Central memory CD8-positive, alpha-beta T cell (primary cell): ENCODE measurements around the gene SEC23A.
A peak's percentile ranks its signal among the peaks of the same experiment; 100 is the strongest.
"Not testable (repeated sequence)": the region's sequence is repeated elsewhere in the genome, so short reads cannot be mapped to it uniquely, and the experiment has no call there.

Source experiments
- ATAC-seq: fragments of 150-1000 bp; cut with Tn5 transposase; replicated peaks from 2 replicates; pipeline ENCODE4 v1.10.0; 2022; ENCODE audit warnings: mild to moderate bottlenecking, moderate FRiP score, moderate number of reproducible peaks; ENCODE audit not compliant: poor library complexity, severe bottlenecking; ENCODE audit errors: extremely low read depth
- DNase-seq, 2 donors: peaks; one replicate each; pipeline ENCODE4 v3.0.0; 2021; ENCODE audit warnings: low spot score in 2 of 2
- H3K27ac Mint-ChIP-seq: one replicate; pipeline ENCODE4 v1.8.0; 2022; ENCODE audit warnings: low read depth, mild to moderate bottlenecking, moderate library complexity, mixed read lengths
- H3K27me3 Mint-ChIP-seq: one replicate; pipeline ENCODE4 v1.8.0; 2022; ENCODE audit warnings: mixed read lengths
- H3K36me3 Mint-ChIP-seq: one replicate; pipeline ENCODE4 v1.8.0; 2022; ENCODE audit warnings: mild to moderate bottlenecking, moderate library complexity, mixed read lengths; ENCODE audit not compliant: insufficient read depth
- H3K4me1 Mint-ChIP-seq: one replicate; pipeline ENCODE4 v1.8.0; 2022; ENCODE audit warnings: mixed read lengths
- H3K4me3 Mint-ChIP-seq: one replicate; pipeline ENCODE4 v1.8.0; 2022; ENCODE audit warnings: mild to moderate bottlenecking, moderate library complexity, mixed read lengths
- H3K9me3 Mint-ChIP-seq: one replicate; pipeline ENCODE4 v1.8.0; 2022; ENCODE audit warnings: mixed read lengths

Gene SEC23A

DNA sequence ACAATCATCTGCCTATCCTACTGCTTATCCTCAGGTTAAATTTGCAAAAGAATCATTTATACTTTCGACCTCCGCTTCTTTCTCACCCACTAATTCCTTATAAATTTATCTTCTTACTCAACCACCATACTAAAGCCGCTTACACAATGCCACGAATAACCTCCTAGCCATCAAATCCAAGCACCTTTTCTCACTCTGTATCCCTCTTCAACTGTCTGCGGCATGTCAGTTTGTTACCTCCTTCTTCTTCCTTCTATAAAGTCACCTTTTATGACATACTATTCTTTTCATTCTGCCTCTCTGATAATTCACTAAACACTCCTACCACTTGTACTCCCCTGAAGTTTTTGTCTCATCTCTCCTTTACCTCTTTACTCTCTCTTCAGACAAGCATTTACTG lies 66.3 kb downstream of the SEC23A start:
- Mint-ChIP-seq H3K36me3 (peaks cover 25% of the 10 kb centered on the region), H3K4me3 (no peak overlapping the region), H3K4me1 (no peaks in the 10 kb centered on the region), H3K27ac (no peak overlapping the region), H3K9me3 (no peaks in the 10 kb centered on the region), H3K27me3 (no peaks in the 10 kb centered on the region)
- ATAC-seq (no peak), DNase-seq (no peak)

GRCh38 chr14:39035336-39035735 lies 67.7 kb downstream of the SEC23A start:
- Mint-ChIP-seq H3K27me3 (no peaks in the 10 kb centered on the region), H3K4me3 (no peak overlapping the region), H3K27ac (peak overlapping the region; percentile 11), H3K9me3 (no peaks in the 10 kb centered on the region), H3K4me1 (no peaks in the 10 kb centered on the region), H3K36me3 (peaks cover 22% of the 10 kb centered on the region)
- no peak for DNase-seq
- no peak for ATAC-seq

GRCh38 chr14:39034481-39035296 lies 68.3 kb downstream of the SEC23A start:
- ATAC-seq (no peak), DNase-seq (no peak)
- Mint-ChIP-seq H3K9me3 (no peaks in the 10 kb centered on the region), H3K36me3 (peaks cover 20% of the 10 kb centered on the region), H3K27me3 (no peaks in the 10 kb centered on the region), H3K4me1 (no peaks in the 10 kb centered on the region), H3K27ac (no peak overlapping the region), H3K4me3 (no peak overlapping the region)

- H3K36me3 Mint-ChIP-seq, result peaks cover 18% of the 10 kb centered on the region
- H3K9me3 Mint-ChIP-seq, result no peaks in the 10 kb centered on the region
- DNase-seq (no peak), ATAC-seq (no peak)
- H3K27ac Mint-ChIP-seq, result no peak overlapping the region
- H3K4me3 Mint-ChIP-seq, result no peak overlapping the region
- no peaks in the 10 kb centered on the region for H3K27me3 Mint-ChIP-seq
- no peaks in the 10 kb centered on the region for H3K4me1 Mint-ChIP-seq
Observed at GRCh38 chr14:39033371-39033770, 69.7 kb downstream of the SEC23A start.

- no peak overlapping the region for H3K27ac Mint-ChIP-seq
- no peaks in the 10 kb centered on the region for H3K27me3 Mint-ChIP-seq
- ATAC-seq, result no peak
- no peaks in the 10 kb centered on the region for H3K4me1 Mint-ChIP-seq
- H3K36me3 Mint-ChIP-seq, result peaks cover 15% of the 10 kb centered on the region
- no peak for DNase-seq
- no peak overlapping the region for H3K4me3 Mint-ChIP-seq
- H3K9me3 Mint-ChIP-seq, result no peaks in the 10 kb centered on the region
Observed at GRCh38 chr14:39030209-39030608, 72.8 kb downstream of the SEC23A start.

- Mint-ChIP-seq H3K9me3 (no peaks in the 10 kb centered on the region), H3K4me1 (no peaks in the 10 kb centered on the region), H3K27ac (no peak overlapping the region), H3K4me3 (no peak overlapping the region), H3K36me3 (peaks cover 15% of the 10 kb centered on the region), H3K27me3 (no peaks in the 10 kb centered on the region)
- DNase-seq (no peak), ATAC-seq (no peak)
Observed at GRCh38 chr14:39029789-39030188, 73.2 kb downstream of the SEC23A start.

GRCh38 chr14:39028620-39029019 lies 74.4 kb downstream of the SEC23A start:
- H3K36me3 Mint-ChIP-seq, result peaks cover 15% of the 10 kb centered on the region
- ATAC-seq (no peak), DNase-seq (no peak)
- H3K27ac Mint-ChIP-seq, result no peak overlapping the region
- no peak overlapping the region for H3K4me3 Mint-ChIP-seq
- H3K27me3 Mint-ChIP-seq, result no peaks in the 10 kb centered on the region
- no peaks in the 10 kb centered on the region for H3K4me1 Mint-ChIP-seq
- H3K9me3 Mint-ChIP-seq, result no peaks in the 10 kb centered on the region

- DNase-seq (no peak), ATAC-seq (no peak)
- H3K4me1 Mint-ChIP-seq, result no peaks in the 10 kb centered on the region
- H3K27me3 Mint-ChIP-seq, result no peaks in the 10 kb centered on the region
- no peak overlapping the region for H3K27ac Mint-ChIP-seq
- H3K4me3 Mint-ChIP-seq, result no peak overlapping the region
- peaks cover 5% of the 10 kb centered on the region for H3K36me3 Mint-ChIP-seq
- H3K9me3 Mint-ChIP-seq, result no peaks in the 10 kb centered on the region
Observed at GRCh38 chr14:39025810-39026627, 77.0 kb downstream of the SEC23A start.

DNA sequence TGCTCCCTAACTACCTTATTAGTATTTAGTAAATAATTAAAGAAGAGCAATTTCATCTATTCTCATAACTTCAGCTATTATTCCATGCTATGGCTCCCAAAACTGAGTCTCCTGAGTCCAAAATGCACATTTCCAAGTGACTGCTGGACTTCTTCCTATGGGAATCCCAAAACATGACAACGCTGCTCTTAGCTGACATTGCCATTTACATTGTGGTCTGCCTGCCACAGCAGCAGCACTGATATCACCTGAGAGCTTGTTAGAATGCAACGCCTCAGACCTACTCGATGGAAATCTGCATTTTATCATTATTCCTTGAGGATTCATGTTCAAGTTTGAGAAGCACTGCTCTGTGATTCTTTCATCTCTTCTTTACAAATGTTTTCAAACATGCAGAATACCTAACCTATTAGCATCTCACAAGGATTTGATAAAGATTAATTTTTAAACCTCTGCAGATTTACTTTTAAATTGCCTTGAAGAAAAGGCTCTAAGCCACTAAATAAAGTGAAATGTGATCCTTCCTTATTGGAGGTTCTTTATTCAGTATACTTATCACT lies 77.7 kb downstream of the SEC23A start:
- Mint-ChIP-seq H3K4me3 (no peak overlapping the region), H3K27me3 (no peaks in the 10 kb centered on the region), H3K9me3 (no peaks in the 10 kb centered on the region), H3K4me1 (no peaks in the 10 kb centered on the region), H3K27ac (no peak overlapping the region), H3K36me3 (peaks cover 5% of the 10 kb centered on the region)
- ATAC-seq, result no peak
- no peak for DNase-seq

GRCh38 chr14:39023939-39024871 lies 78.8 kb downstream of the SEC23A start:
- no peaks in the 10 kb centered on the region for H3K27me3 Mint-ChIP-seq
- no peak for DNase-seq
- H3K9me3 Mint-ChIP-seq, result no peaks in the 10 kb centered on the region
- H3K27ac Mint-ChIP-seq, result no peak overlapping the region
- ATAC-seq, result no peak
- H3K4me1 Mint-ChIP-seq, result no peaks in the 10 kb centered on the region
- H3K36me3 Mint-ChIP-seq, result peaks cover 3% of the 10 kb centered on the region
- H3K4me3 Mint-ChIP-seq, result no peak overlapping the region

GRCh38 chr14:39017096-39018016 lies 85.7 kb downstream of the SEC23A start:
- not testable (repeated sequence) for H3K4me1 Mint-ChIP-seq, DNase-seq, H3K4me3 Mint-ChIP-seq

More at GRCh38 chr14:39017096-39018016, 85.7 kb downstream of the SEC23A start:
- not testable (repeated sequence) for H3K27ac Mint-ChIP-seq, ATAC-seq, H3K36me3 Mint-ChIP-seq, H3K27me3 Mint-ChIP-seq, H3K9me3 Mint-ChIP-seq
